ENCODE results near the gene GSE1. TPM values are rescaled to one million over a fixed set of nuclear protein-coding genes. Genes with fewer than 3 reads are reported as not detected.

GSE1 gene
- total RNA-seq, 3 donors from 2014 or later = 15.5 to 15.6 (median 15.5) TPM

DNA sequence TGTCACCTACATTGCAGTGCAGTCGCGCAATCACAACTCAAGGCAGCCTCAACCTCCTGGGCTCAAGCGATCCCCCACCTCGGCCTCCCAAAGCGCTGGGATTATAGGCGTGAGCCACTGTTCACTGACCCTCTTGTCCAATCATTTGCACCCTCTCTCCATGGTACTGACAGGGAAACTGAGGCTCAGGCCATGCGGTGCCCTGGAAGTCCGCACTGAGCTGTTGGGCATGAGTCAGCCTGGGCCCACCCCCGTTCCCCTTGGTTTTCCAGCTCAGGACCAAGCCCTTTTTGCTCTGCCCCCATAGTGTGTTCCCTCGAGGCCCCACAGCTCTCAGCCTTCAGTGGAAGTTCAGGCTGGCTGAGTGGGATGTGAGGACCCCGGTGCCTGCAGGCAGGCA, 10.1 kb downstream of the GSE1 start:
- DNase-seq = no peak
- no peaks in the 10 kb centered on the region for H3K27me3 Mint-ChIP-seq (ENCODE audit: low read depth)
- peaks cover 30% of the 10 kb centered on the region for H3K4me1 Mint-ChIP-seq (ENCODE audit: low read depth)
- no peak for ATAC-seq
- H3K36me3 Mint-ChIP-seq (ENCODE audit: insufficient read depth) = no peaks in the 10 kb centered on the region
- no peaks in the 10 kb centered on the region for H3K9me3 Mint-ChIP-seq
- H3K4me3 Mint-ChIP-seq = no peak overlapping the region

DNA sequence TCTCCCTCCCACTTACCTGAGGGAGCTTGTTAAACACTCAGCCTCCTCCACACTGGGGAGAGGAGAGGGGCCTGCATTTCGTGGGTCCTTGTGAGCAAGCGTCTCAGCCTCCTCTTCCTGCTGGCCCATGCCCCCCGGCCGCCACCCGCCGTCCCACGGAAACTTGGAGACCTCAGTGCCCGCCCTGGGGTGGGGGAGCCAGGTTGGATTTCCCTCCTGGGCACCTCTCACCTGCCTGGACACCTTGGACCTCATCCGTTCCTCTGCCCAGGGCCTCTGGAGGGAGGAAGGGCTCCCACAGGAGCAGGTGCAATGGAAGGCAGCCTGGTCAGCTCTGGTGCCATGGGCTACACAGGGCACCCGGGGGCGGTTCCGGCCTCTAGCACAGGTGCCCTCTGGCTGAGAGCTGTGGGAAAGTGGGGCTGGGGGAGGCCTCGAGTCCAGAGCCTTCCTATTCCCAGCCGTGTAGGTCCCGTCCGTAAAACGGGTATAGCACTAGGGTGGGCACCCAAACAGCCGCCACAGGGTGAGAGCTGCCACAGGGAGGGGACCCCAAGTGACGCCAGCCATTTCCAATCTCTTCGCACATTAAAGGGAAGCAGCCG, 11.0 kb downstream of the GSE1 start:
- DNase-seq (no peak), ATAC-seq (no peak)
- H3K9me3 Mint-ChIP-seq = no peaks in the 10 kb centered on the region
- H3K4me3 Mint-ChIP-seq = no peak overlapping the region
- H3K36me3 Mint-ChIP-seq (ENCODE audit: insufficient read depth) = peaks cover 5% of the 10 kb centered on the region
- peaks cover 34% of the 10 kb centered on the region for H3K4me1 Mint-ChIP-seq (ENCODE audit: low read depth)
- H3K27me3 Mint-ChIP-seq (ENCODE audit: low read depth) = no peaks in the 10 kb centered on the region

GRCh38 chr16:85624646-85625045, 11.5 kb downstream of the GSE1 start:
- Mint-ChIP-seq H3K36me3 (ENCODE audit: insufficient read depth) (peaks cover 9% of the 10 kb centered on the region), H3K27me3 (ENCODE audit: low read depth) (no peaks in the 10 kb centered on the region), H3K9me3 (peaks cover 3% of the 10 kb centered on the region), H3K4me1 (ENCODE audit: low read depth) (peaks cover 34% of the 10 kb centered on the region), H3K4me3 (no peak overlapping the region)
- no peak for ATAC-seq
- DNase-seq = no peak

DNA sequence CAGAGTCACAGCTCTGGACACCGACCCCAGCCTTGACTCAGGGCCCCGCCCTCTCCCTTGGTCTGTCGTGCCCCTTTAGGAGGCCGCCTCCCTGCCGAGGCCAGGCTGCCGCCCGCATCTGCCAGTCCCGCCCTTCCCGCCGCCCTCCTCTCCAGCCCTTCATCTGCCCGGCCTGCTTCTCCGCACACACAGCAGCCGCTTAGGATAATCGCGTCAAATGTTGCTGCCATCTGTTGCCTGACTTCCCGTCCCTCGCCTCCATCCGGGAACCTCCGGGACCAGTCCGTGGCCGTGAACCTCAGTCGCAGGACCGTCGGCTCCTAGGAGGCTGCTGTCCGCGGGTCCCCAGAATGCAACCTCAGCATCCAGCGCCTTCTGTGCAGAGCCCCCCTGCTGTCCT, 11.9 kb downstream of the GSE1 start:
- peaks cover 13% of the 10 kb centered on the region for H3K36me3 Mint-ChIP-seq (ENCODE audit: insufficient read depth)
- peaks cover 34% of the 10 kb centered on the region for H3K4me1 Mint-ChIP-seq (ENCODE audit: low read depth)
- no peaks in the 10 kb centered on the region for H3K27me3 Mint-ChIP-seq (ENCODE audit: low read depth)
- DNase-seq (no peak), ATAC-seq (no peak)
- H3K9me3 Mint-ChIP-seq = peaks cover 7% of the 10 kb centered on the region
- H3K4me3 Mint-ChIP-seq = no peak overlapping the region

DNA sequence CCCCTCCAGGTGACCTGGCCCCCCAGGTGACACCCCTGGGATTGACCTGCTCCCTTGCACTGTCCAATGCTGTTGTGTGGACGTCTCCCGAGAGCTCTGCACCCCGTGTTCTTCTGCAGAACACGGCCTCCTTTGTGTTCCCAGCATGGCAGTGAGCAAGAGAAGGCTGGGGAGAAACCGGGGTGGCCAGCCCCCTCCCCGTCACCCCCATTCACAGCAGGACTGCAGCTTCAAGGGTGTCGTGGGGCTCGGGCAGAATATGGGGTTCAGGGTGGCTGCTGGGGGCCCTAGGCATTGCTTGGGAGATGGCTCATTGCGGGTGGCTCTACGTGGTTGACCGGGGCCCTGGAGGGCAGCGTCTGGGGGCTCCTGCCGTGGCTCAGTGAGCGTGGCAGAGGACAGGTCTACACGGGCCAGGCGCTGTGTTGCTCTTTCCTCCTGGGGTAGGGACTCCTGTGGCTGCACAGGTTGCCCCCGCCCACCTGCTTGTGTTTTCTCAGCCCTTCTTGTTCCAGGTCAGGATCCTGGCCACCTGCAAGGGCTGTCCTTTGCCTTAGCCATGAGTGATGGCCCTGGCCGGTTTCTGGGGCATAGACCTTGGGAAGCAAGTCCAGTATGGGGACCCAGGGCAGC, 12.5 kb downstream of the GSE1 start:
- peaks cover 33% of the 10 kb centered on the region for H3K4me1 Mint-ChIP-seq (ENCODE audit: low read depth)
- no peaks in the 10 kb centered on the region for H3K27me3 Mint-ChIP-seq (ENCODE audit: low read depth)
- no peak overlapping the region for H3K4me3 Mint-ChIP-seq
- no peak for DNase-seq
- ATAC-seq = no peak
- H3K9me3 Mint-ChIP-seq = peaks cover 9% of the 10 kb centered on the region
- peaks cover 14% of the 10 kb centered on the region for H3K36me3 Mint-ChIP-seq (ENCODE audit: insufficient read depth)

GRCh38 chr16:85626191-85626981, 13.3 kb downstream of the GSE1 start:
- Mint-ChIP-seq H3K4me1 (ENCODE audit: low read depth) (peaks cover 29% of the 10 kb centered on the region), H3K36me3 (ENCODE audit: insufficient read depth) (peaks cover 14% of the 10 kb centered on the region), H3K9me3 (peaks cover 9% of the 10 kb centered on the region), H3K4me3 (peak overlapping the region; percentile 21), H3K27me3 (ENCODE audit: low read depth) (no peaks in the 10 kb centered on the region)
- DNase-seq (no peak), ATAC-seq (no peak)

DNA sequence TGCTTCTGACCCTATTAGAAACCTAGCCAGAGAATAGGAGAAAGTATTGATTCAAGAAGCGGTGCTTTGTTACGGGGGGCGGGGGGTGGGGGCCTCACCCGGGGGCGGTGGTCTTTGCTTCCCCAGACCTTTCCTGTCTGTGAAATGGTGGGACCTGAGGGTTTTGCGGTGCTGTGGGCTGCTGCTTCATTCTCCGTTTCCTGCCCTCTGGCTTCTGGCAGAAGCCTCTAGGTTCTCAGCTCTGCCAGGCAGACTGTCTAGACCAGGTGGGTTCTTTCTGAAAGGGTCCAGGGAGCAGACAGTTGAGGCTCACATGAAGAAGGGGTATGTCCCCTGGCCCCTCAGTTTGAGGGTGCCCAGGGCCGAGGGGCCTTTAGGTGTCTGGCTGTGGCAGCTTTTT, 14.0 kb downstream of the GSE1 start:
- peaks cover 26% of the 10 kb centered on the region for H3K4me1 Mint-ChIP-seq (ENCODE audit: low read depth)
- H3K36me3 Mint-ChIP-seq (ENCODE audit: insufficient read depth) = peaks cover 14% of the 10 kb centered on the region
- H3K9me3 Mint-ChIP-seq = peaks cover 9% of the 10 kb centered on the region
- H3K27me3 Mint-ChIP-seq (ENCODE audit: low read depth) = no peaks in the 10 kb centered on the region
- no peak for DNase-seq
- ATAC-seq = no peak
- H3K4me3 Mint-ChIP-seq = no peak overlapping the region

DNA sequence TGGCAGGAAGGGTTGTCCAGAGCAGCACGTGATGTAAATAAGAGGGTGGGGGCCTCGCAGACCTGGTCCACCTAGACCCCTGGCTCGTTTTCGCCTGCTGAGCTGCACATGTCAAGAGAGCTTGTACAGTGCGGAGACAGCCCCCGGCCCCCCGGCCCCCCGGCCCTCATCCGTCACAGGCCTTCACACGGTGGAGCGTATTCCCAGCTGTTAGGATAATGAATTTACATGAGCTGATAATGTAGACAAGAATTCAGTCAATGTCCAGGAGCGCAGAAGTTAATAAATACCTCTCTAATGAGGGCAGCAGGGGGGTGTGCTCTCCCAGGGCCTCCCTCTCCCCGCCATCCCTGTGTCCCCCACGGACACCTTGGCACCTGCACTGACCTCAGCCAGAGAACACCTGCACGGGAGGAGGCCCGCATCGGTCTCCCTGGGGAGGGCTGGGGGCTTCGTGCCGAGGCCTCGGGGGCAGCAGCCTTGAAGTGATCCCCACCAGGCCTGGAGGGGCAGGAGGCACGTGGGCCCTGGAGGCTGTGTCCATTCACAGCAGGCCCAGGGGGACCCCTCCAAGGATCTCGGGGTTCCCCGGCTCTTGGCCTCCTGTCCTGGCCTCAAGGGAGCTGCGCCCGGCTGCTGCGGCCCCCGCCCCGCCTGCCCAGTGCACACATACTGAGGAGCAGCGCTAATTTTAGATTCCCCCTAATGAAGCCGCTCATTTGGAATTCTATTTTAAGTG, 14.6 kb downstream of the GSE1 start:
- H3K27me3 Mint-ChIP-seq (ENCODE audit: low read depth) = no peaks in the 10 kb centered on the region
- H3K4me1 Mint-ChIP-seq (ENCODE audit: low read depth) = peaks cover 21% of the 10 kb centered on the region
- peaks cover 14% of the 10 kb centered on the region for H3K36me3 Mint-ChIP-seq (ENCODE audit: insufficient read depth)
- H3K4me3 Mint-ChIP-seq = no peak overlapping the region
- peaks cover 9% of the 10 kb centered on the region for H3K9me3 Mint-ChIP-seq
- no peak for ATAC-seq
- no peak for DNase-seq

GRCh38 chr16:85628265-85628556, 15.1 kb downstream of the GSE1 start:
- DNase-seq (no peak), ATAC-seq (no peak)
- Mint-ChIP-seq H3K36me3 (ENCODE audit: insufficient read depth) (peaks cover 14% of the 10 kb centered on the region), H3K4me3 (no peak overlapping the region), H3K27me3 (ENCODE audit: low read depth) (no peaks in the 10 kb centered on the region), H3K9me3 (peaks cover 9% of the 10 kb centered on the region), H3K4me1 (ENCODE audit: low read depth) (peaks cover 19% of the 10 kb centered on the region)

DNA sequence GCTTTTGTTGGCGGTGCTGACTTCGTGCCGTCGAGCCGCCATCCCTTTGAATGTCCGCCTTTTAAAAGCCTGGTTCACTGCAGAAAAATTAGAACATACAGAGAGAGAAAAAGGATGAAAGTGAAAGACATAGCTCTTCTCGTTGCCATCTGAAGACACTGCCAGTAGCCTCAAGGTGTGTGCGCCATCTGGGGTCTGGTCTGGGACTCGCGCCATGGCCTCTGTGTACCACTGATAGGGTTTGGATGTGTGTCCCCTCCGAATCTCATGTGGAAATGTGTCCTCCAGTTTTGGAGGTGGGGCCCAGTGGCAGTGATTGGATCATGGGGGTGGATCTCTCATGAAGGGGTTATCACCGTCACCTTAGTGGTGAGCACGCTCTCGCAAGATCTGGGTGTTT, 15.5 kb downstream of the GSE1 start:
- peaks cover 9% of the 10 kb centered on the region for H3K9me3 Mint-ChIP-seq
- peaks cover 14% of the 10 kb centered on the region for H3K36me3 Mint-ChIP-seq (ENCODE audit: insufficient read depth)
- peaks cover 17% of the 10 kb centered on the region for H3K4me1 Mint-ChIP-seq (ENCODE audit: low read depth)
- H3K27me3 Mint-ChIP-seq (ENCODE audit: low read depth) = no peaks in the 10 kb centered on the region
- H3K4me3 Mint-ChIP-seq = no peak overlapping the region
- ATAC-seq = no peak
- no peak for DNase-seq

DNA sequence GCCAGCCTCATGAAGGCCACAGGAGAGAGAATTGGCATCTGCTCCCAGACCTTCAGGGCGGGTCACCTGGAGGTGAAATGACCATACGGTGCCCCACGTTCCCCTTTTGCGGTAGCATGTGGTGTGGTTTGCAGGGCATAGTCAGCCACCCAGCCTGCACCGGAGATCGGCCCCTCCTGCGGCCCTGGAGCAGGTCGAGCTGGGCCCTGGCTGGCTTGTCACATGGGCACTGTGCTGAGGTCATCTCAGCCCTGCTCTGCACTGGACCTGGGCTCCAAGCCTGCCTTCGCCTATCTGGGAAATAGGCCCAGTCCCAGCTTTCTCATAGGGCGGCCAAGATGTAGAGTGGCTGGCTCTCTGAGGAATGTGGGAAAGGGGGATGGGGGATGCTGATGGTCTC, 16.2 kb downstream of the GSE1 start:
- H3K4me1 Mint-ChIP-seq (ENCODE audit: low read depth) = peaks cover 17% of the 10 kb centered on the region
- peaks cover 14% of the 10 kb centered on the region for H3K36me3 Mint-ChIP-seq (ENCODE audit: insufficient read depth)
- peaks cover 9% of the 10 kb centered on the region for H3K9me3 Mint-ChIP-seq
- no peak overlapping the region for H3K4me3 Mint-ChIP-seq
- no peaks in the 10 kb centered on the region for H3K27me3 Mint-ChIP-seq (ENCODE audit: low read depth)
- ATAC-seq = no peak
- DNase-seq = no peak

- no peak for DNase-seq
- peaks cover 9% of the 10 kb centered on the region for H3K9me3 Mint-ChIP-seq
- ATAC-seq = no peak
- peaks cover 17% of the 10 kb centered on the region for H3K4me1 Mint-ChIP-seq (ENCODE audit: low read depth)
- H3K4me3 Mint-ChIP-seq = no peak overlapping the region
- H3K36me3 Mint-ChIP-seq (ENCODE audit: insufficient read depth) = peaks cover 14% of the 10 kb centered on the region
- no peaks in the 10 kb centered on the region for H3K27me3 Mint-ChIP-seq (ENCODE audit: low read depth)
These were observed 16.7 kb downstream of the GSE1 start for GRCh38 chr16:85629853-85630252.

- H3K4me1 Mint-ChIP-seq (ENCODE audit: low read depth) = peaks cover 8% of the 10 kb centered on the region
- H3K9me3 Mint-ChIP-seq = peaks cover 9% of the 10 kb centered on the region
- peaks cover 14% of the 10 kb centered on the region for H3K36me3 Mint-ChIP-seq (ENCODE audit: insufficient read depth)
- no peak for DNase-seq
- no peaks in the 10 kb centered on the region for H3K27me3 Mint-ChIP-seq (ENCODE audit: low read depth)
- H3K4me3 Mint-ChIP-seq = no peak overlapping the region
- ATAC-seq = no peak
These were observed 18.1 kb downstream of the GSE1 start for GRCh38 chr16:85631230-85631629.

GRCh38 chr16:85631802-85632393, 18.8 kb downstream of the GSE1 start:
- Mint-ChIP-seq H3K36me3 (ENCODE audit: insufficient read depth) (peaks cover 14% of the 10 kb centered on the region), H3K4me3 (no peak overlapping the region), H3K9me3 (peaks cover 9% of the 10 kb centered on the region), H3K4me1 (ENCODE audit: low read depth) (peaks cover 4% of the 10 kb centered on the region), H3K27me3 (ENCODE audit: low read depth) (no peaks in the 10 kb centered on the region)
- no peak for DNase-seq
- ATAC-seq = no peak

All from activated T-cell treated with anti-CD3 and anti-CD28 coated beads, Interleukin-2, amount 50 U/mL, for 4 hours (primary cell).